Hepatic stellate cell (primary cell): ENCODE results near the gene FOXO1.
A peak's percentile ranks its signal among the peaks of the same experiment; 100 is the strongest.

Experiments
- DNase-seq: peaks from one replicate; pipeline ENCODE4 v3.0.0; 2011; ENCODE audit warnings: low spot score

The FOXO1 gene

DNA sequence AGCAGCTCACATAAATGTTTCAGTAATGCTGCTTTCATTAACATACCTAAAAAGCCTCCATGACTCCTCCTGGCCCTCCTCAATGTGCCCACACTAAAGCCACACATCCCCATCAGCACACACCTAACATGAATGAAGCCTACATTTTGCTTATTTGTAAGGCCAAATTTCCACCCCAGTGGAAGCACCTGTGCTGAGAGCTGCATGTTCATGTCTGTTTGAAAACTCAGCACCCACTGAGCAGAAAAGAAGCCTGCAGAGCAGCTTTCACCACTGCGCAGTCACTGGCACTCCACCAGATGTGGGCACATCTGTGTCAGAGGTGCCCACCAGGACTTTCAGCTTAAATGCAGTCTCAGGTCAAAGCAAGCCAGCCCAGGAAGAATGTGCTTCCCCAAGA is 93.5 kb downstream of the FOXO1 start:
- no peak for DNase-seq

DNA sequence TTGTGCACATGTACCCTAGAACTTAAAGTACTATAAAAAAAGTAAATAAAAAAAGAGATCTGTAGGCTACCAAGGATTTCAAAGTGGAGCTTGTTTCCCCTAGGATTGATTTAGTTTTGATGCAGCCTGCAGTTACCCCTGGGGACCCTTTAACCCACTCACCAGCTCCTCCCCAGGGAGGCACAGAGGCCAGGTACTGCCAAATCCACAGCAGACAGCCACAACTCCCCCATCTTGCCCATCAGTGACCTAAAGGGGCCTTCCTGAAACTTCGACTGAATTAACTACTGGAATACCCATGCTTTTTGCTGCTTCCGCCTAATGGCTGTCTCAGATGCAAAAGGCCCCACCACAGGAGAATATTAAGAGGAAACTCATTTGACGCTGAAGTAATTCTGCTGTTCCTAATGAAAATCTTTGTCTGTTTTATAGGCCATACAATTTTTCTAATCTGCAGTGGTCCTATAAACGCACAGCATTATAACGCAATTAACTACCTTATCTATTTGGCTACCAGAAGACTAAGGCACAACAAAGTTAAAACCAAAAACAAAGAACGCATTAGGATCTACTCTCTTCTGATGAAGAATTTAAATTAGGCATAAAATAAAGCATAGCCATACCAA is 95.0 kb downstream of the FOXO1 start:
- no peak for DNase-seq

DNA sequence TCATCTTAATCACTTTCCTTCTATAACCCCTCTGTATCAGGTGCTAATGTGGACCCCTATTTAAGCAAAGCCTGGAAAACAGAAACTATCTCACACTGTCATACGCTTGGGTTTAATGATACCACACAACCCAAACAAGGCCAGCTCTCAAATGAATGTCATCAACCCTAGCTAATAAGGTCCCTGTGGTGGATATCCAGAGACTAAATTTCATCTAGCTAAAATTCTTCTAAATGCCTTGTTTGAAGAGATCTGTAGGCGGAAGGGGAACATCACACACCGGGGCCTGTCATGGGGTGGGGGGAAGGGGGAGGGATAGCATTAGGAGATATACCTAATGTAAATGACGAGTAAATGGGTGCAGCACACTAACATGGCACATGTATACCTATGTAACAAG is 95.5 kb downstream of the FOXO1 start:
- DNase-seq = no peak

DNA sequence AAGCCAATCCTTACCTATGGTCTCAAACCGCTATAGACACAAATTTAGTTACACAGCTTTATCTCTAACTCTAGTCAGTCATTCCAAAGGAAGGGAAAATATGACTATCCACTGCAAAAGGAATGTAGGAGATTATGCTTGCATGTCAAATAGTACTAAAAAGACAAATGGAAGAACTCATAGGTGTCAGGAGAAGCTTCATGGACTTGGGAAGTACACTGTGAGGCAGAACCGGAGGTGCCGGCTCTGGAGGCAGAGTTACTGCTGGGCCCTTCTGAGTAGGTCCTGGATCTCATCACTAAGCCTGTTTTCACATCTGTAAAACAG is 97.5 kb downstream of the FOXO1 start:
- peak; percentile 16 for DNase-seq

DNA sequence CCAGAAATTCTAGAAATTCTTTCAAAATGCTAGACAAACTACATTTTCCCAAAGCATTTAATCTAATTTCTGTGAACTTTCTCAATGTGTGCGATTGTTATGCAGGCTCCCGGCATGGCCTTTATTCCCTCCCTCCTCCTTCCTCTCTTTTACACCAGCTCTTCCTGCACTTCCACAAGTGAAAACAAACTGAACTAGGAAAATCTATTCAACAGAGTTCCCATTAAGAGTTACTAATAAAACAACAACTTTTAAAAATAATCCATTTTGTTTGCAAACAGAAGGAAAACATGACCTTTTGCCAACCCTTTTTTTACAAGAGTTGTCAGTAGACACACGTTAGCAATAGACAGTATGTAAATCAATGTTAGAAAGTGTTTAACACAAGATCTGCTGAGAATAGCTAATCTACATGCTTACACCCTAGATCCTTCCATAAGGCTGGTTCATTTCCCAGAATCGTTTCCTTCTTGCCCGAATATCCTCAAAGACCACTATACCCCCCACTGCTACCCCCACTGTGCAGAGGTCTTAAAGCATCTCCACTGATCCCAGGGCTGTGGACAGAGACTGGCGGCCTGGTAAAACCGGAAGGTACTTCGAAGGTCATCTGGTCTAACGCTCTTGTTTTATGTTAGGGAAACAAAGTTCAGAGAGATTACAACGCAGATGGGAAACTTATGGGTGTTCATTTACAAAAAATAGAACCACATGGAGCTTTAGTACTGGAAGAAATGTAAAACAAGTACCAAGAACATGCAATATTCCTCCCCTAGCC is 98.0 kb downstream of the FOXO1 start:
- no peak for DNase-seq

DNA sequence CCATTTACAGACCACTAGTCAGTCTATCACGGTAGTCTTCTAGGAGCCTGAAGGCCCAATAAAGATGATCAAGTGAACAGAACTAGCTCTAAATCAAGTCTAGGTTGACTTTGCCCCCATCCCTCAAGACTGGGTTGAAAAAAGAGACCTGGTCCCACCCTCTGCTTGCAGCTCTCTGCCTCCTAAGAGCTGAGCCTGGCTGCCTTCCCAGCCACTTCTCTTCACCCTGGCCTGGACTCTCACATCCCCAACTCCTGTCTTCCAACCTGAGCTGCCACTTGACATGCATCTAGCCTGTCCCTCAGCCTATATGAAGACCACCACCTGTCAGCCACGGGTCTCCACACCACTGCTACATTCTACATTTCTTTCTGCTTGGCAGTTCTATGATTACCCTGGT is 99.6 kb downstream of the FOXO1 start:
- no peak for DNase-seq

DNA sequence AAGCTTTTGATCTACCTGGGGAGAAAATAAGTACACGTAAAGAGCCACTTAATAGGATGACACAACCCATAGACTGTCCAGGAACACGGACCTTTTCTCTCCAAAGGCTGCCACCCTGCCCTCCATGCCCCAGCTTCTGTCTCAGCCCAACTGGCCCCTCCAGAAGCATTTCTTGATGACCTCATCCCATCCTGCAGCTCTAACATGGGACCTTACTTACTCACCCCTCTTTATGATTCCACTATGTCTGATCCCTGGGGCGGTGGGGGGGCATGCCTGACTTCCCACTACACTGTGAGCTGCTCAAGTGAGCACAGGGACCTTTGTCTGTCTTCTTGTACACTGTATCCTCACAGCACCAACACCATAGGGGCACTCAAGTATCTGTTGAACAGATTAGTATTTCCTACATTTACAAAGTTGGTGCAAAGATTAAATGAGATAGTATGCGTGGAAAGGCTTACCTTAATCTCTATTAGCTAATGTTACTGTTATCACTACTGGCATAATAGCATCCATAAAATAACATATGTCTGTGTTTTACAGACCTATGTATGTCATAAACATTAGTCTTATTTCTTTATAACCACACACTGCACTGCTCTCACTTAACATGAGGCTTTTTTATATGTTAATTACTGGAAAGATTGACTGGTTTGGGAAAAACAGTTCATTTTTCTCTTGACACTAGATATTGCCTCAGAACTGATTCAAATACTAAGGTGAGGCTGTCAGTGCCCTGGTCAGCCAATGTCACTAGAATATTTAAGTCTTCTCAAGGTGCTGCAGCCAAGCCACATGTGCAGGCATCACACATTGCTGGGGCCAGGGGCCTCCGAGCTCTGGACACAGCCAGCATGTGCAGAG is 100.9 kb downstream of the FOXO1 start:
- no peak for DNase-seq

DNA sequence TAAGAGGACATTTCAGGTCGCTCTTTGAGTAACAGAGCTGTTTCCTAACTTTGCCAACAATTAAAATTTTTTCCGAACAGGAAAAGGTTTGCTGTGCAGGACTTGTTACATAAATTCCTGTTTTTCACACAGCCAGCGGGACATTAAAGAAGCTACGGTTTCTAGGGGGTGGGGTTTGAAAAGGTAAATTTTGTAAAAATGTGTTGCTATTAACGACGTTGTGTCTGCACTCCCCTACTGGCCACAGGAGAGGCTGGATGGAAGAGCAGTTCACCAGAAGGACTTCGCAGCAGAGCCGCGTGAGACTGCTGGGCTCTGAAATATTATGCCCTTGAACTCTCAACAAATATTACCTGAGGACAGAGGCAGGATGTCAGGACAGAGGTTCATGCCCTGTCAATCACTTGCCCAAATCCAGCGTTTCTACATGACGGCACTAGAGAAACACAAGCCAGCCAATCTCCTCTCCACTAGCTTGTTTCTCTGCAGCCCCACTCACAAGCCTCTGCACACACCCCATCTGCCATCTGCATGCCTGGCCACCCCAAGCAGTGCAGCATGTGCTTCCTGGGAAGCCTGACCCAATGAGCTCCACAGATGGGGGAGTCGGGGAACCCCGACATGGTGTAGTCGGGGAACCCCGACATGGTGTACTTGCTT is 102.0 kb downstream of the FOXO1 start:
- no peak for DNase-seq

DNA sequence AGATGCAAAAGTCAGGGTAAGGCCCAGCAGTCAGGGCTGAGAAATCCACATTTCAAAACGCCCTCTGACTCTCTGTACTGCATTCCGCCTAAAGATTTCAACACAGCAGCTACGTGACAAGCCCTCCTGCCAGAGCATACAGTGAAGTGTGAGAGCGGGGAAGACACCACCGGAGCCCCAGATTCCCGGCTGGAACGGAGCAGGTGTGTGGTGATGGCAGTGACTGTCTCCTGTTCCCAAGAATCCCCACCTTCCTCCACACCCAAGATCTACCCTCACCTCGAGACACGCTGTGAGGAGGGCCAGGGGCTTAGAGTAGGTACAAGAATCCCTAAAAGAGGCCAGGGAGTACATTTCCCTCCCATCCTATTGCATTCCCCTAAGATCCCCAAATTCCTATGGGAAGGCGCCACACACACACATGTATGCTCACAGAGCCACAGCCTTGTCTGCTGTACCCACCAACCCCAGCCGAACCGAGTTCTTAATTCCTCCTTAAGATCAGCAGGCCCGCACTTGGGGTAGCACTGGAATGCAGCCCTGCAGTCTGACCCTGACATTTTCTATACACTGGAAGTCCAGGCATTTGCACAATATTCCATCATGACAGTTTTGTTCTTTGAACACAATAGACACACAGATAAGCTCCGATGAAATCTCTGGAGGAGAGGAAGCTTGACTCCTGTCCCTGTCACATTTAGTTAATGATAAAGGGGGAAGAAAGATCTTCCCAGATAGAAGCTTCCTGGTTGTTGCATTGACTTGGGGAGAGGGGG is 102.9 kb downstream of the FOXO1 start:
- DNase-seq = no peak

DNA sequence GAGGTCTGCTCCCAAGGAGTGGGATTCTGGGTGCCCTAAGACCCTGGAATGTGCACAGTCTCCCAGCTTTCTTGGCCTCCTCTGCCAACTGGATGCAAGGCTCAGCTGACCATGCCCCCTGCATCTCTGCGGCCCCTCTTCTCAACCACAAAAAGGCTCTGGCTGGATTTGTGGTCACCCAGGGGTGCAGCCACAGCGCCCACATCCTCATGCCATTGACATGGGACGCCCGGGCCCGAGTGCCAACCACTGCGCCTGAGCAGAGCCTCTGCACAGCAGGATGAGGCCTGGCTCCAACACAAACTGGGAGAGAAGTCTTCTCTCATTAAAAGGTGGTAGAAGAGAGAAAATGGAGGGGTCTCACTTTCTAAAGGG is 103.5 kb downstream of the FOXO1 start:
- no peak for DNase-seq

DNA sequence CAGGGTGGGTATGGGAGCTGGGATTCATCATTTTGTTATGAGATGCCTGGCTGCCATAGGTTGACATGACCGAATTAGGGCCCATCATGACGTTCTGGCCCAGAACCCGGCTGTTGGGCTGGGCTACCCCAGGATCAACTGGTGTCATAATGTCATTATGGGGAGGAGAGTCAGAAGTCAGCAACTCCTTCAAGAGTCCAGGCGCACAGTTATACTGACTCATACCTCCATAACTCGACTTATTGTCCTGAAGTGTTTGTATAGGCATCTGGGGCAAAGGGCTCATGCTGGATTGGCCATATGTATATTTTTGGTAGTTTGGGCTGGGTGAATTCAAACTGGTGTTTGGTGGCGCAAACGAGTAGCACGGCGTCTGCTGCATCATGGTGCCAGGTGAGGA is 106.5 kb downstream of the FOXO1 start:
- DNase-seq = no peak

DNA sequence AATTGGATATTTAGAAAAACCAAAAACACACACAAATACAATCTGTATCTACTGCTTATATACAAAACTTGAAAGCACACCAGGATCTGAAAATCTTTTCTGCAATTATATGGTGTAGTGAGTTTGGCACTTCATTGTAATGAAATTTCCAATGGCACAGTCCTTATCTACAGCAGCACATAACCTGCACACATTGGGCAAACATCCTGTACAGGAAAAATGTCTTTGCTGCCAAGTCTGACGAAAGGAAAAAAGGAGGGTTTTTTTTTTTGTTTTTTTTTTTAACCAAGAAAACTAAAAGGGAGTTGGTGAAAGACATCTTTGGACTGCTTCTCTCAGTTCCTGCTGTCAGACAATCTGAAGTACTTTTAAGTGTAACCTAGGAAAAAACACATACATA is 107.8 kb downstream of the FOXO1 start:
- DNase-seq = no peak

DNA sequence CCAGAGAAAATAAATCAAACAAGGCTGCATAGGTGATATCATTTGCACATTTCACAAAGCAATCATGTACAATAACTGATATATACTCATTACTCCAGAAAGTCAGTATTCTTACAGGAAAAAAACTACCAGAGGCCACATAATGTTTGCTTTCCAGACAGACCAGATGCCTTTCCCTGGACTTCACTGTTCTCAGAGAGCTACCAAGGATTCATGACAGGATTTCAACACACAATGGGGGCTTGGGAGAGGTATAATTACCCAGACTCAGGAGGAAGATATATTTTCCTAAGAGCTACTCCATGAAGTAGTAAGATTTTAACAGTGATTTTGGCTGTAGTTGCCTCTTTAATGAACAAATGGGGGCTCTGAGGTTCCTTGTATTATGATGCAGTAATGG is 110.0 kb downstream of the FOXO1 start:
- no peak for DNase-seq

DNA sequence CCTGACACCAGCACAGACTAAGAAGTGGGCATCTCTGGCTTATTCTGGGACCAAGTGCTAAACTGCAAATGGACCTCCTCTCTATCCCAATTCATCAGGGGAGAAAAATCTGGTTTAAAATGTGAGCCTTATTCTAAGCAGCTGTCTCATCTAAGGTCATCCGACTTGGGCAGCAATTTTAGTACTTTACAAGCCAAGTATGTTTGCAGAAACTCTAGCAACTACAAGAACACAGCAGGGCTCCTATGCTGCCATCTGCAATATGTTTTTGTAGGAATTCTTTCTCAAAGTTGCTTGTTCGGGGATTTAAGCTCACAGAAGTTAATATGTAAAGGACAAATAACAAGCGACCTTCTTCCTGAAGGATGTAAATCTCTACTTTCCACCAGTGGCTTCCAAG is 113.1 kb downstream of the FOXO1 start:
- DNase-seq = no peak

DNA sequence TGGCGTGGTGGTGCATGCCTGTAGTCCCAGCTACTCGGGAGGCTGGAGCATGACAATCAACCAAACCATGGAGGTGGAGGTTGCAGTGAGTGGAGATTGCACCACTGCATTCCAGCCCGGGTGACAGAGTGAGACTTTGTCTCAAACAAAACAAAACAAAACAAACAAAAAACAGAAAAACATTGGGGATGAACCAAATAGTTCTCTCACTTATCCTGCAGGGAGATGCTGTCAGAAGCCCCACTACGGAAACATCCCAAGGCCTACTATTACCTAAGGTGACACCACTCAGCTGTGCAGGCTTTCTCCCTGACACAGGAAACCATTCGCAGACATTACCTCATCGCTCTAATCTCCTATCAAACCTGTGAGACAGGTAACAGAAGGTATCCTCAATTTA is 113.5 kb downstream of the FOXO1 start:
- DNase-seq = no peak

DNA sequence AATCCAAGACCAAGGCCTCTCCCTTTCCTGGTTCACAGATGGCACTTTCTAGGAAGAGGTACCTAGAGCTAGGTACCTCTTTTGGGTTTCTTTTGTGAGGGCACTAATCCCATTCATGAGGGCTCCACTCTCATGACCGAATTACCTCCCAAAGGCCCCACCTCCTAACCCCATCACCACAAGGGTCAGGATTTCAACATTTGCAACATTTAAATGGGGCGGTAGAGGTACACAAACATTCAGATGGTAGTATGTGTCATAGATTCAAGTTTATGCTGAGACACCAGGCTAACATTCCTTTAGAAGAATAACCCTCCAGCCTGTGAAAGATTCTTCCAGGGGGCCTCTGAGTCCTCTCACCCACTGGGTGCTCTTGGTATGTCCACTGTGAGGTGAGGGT is 116.3 kb downstream of the FOXO1 start:
- no peak for DNase-seq

DNA sequence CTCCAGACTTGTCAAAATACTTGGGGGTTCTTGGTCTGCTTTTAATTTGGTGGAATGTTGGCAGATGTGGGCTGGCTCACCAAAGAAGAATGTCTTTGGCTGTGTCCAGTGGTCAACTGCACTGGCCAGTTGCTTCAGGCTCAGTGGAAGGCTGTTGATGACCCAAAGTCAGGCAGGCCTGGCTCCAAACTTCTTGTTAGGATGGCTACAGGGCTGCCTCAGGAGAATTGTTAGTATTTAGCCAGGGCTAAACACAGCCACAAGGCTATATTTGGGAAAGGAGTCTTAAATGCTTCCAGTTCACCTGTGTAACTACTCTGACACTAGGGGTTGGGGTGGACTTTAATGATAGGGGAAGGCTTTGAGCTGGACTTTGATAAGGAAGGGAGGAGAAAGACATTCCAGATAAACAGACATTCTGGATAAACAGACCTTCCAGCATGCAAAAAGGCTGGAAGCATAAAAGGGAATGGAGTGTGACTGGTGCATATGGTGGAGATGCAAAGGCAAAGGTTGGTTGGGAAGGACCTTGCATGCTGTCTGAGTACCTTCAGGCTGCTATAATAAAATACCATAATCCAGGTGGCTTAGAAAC is 116.8 kb downstream of the FOXO1 start:
- no peak for DNase-seq

DNA sequence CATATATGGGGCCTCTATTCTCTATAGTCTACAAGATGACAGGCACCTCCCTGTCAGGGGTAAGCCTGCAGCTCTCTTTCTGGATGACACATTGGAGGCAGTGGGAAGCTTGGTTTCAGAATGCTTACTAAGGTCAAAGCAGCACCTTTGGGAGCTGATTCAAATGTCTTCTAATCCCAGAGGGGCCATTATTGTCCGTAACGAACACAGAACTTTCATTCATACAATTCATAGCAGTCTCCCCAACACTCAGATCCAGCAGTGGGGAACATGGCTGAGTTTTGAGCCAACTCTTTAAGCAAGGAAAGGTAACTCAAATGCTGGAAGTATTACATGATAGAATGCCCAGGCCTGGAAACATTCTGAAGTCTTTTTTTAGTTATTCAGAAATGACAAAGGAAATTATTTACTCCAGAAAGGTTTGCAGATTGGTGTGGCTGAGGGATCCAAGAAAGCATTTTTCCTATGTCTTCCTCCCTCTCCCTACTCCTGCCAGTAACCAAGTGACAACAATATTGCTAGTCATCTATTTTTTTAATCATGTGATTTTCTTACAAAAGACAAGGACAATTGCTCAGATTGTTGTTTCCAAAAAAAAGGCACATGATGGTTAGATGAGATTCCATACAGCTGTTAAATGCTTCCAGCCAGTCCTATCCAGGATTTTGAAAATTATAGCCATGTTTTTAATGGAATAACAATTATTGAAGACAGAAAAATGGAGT is 118.7 kb downstream of the FOXO1 start:
- DNase-seq = no peak

DNA sequence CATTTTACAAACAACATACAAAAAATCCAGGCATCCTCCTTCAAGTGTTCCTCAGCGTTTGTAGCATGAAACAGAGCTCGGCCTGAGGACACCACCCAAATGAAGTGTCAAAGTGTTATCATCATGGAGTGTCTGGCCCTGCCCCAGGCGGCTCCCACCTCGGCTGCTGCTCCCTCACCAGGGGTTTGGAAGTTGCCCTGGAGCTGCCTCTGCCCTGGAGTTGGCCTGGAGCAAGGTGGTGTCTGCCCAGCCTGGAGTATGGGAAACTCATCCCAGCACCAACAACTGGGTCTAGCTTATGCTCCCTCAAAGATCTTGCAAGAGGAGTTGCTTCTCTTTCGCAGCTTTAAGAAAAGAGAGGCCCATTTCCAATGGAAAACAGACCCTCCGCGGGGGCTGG is 120.4 kb downstream of the FOXO1 start:
- DNase-seq = no peak

DNA sequence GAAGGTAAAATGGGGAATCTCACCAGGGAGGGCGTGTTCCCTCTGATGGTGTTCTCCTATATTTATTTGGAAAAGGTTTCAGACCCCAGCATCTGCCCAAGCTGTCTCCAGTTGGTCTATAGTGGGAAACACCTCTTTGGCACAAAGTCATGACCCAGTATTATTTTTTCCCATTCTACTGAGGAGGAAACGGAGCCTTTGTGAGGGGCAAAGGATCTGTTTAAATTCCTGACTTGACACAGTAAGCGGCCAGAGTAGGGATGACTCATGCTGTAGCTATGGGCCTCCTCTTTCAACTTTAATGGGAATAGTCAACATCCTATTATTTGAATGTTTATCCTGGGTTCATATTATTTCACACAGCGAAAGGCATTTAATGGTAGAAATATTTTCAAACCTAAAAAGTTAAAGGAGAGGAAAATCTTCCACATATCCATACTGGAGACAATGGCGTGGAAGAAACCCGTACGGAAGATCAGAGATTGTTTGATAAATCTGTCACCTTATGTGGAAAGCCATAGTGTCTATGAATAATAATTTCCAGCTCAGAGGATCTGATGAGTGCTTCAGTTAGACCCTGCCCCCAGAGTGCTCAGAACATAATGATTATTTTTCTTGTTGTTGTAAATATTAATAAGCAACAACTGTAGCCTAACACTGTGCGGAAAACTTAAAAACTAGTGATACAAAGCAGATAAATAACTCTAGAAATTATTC is 126.0 kb downstream of the FOXO1 start:
- DNase-seq = peak; percentile 70
